OCI-LY7 (cell line): Measurements from ENCODE around the gene C1orf198.

Source experiments
- EZH2phosphoT487 ChIP-seq: fragments of 200-600 bp; sonication (generic); IDR thresholded peaks from 2 replicates; pipeline ENCODE4 v1.6.1; 2018; ENCODE audit warnings: low read depth, borderline replicate concordance, mild to moderate bottlenecking, mixed run types, antibody characterized with exemption, low read length, moderate library complexity, mixed read lengths
- TF ChIP-seq, protein P1 (sequence below): fragments of 200-600 bp; sonication (generic); conservative IDR thresholded peaks from 2 replicates; pipeline ENCODE4 v1.5.1; 2014; ENCODE audit warnings: mild to moderate bottlenecking, antibody characterized with exemption, low read length, moderate library complexity, mixed read lengths

DNA sequence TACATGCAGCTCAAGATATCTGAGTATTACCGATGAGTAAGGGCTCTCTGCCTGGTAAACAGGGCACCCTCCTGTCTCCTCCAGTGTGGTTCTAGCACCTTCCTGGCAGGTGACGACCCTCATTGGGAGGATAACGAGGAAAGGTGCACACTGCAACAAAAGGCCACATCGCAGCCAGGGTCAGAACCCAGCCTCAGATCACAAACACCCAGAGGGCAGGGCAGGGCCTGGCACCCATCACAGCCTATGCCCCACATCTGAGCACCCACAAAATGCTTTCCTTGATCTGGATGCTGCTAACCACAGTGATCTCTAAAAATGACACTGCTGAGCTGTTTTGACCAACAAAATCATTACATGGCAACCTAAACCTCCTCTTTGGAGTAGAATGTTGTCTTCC, 23.8 kb downstream of the C1orf198 start:
- TF ChIP-seq, protein P1, sequence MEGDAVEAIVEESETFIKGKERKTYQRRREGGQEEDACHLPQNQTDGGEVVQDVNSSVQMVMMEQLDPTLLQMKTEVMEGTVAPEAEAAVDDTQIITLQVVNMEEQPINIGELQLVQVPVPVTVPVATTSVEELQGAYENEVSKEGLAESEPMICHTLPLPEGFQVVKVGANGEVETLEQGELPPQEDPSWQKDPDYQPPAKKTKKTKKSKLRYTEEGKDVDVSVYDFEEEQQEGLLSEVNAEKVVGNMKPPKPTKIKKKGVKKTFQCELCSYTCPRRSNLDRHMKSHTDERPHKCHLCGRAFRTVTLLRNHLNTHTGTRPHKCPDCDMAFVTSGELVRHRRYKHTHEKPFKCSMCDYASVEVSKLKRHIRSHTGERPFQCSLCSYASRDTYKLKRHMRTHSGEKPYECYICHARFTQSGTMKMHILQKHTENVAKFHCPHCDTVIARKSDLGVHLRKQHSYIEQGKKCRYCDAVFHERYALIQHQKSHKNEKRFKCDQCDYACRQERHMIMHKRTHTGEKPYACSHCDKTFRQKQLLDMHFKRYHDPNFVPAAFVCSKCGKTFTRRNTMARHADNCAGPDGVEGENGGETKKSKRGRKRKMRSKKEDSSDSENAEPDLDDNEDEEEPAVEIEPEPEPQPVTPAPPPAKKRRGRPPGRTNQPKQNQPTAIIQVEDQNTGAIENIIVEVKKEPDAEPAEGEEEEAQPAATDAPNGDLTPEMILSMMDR, result no peak
- no peak for TF ChIP-seq EZH2phosphoT487
